Measurements from ENCODE around the gene USP40.

The USP40 gene

DNA sequence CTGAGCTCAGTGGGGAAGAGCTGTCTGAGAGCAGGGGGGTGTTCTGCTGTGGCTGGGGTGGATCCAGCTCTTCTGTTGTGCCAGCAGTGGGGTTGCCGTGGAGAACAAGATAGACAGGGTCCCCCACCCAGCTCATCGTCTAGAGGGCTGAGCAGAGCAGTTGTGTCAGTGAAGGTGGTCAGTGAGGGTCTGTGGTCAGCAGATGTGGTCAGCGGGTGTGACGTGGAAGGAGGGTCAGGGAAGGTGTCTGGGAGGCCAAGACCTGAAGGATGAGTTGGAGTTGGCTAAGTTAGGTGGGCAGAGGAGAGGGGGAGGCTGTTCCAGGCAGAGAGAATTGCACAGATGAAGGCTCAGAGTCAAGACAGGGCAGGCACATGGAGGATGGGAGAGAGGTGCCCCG lies 109.2 kb downstream of the USP40 start:
- Histone ChIP-seq H3K36me3 (ENCODE audit: control insufficient read depth, insufficient read depth, low read length) (peaks cover 52% of the 10 kb centered on the region), H3K27me3 (replicated peaks; ENCODE audit: control insufficient read depth, insufficient read depth, low read length) (no peaks in the 10 kb centered on the region), H3K4me3 (replicated peaks; ENCODE audit: low read depth, low read length) (no peak overlapping the region)
- TF ChIP-seq, protein P1, sequence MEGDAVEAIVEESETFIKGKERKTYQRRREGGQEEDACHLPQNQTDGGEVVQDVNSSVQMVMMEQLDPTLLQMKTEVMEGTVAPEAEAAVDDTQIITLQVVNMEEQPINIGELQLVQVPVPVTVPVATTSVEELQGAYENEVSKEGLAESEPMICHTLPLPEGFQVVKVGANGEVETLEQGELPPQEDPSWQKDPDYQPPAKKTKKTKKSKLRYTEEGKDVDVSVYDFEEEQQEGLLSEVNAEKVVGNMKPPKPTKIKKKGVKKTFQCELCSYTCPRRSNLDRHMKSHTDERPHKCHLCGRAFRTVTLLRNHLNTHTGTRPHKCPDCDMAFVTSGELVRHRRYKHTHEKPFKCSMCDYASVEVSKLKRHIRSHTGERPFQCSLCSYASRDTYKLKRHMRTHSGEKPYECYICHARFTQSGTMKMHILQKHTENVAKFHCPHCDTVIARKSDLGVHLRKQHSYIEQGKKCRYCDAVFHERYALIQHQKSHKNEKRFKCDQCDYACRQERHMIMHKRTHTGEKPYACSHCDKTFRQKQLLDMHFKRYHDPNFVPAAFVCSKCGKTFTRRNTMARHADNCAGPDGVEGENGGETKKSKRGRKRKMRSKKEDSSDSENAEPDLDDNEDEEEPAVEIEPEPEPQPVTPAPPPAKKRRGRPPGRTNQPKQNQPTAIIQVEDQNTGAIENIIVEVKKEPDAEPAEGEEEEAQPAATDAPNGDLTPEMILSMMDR (IDR thresholded peaks at IDR 0.05; ENCODE audit: insufficient read depth, low read length, poor library complexity, severe bottlenecking): no peak
- DNase-seq (ENCODE audit: extremely low read depth, insufficient read length): no peak

DNA sequence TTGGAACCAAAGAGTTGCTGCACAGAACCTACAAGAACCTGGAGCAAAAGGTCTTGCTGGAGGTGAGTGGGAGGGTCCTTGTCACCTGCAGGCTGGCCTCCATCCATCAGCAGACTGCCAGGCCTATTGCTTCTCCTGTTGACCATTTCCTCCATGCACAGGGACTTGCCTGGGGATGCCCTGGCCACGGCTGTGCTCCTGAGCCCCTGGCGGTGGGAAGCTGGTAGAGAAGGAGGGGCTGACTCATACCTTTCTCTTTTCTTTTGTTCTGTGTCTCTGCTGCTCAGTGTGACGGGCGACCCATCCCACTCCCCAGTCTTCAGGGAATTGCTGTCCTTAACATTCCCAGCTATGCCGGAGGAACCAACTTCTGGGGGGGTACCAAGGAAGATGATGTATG lies 109.6 kb downstream of the USP40 start:
- Histone ChIP-seq H3K4me3 (replicated peaks; ENCODE audit: low read depth, low read length) (no peak overlapping the region), H3K27me3 (replicated peaks; ENCODE audit: control insufficient read depth, insufficient read depth, low read length) (no peaks in the 10 kb centered on the region), H3K36me3 (ENCODE audit: control insufficient read depth, insufficient read depth, low read length) (peaks cover 53% of the 10 kb centered on the region)
- TF ChIP-seq, protein P1 (IDR thresholded peaks at IDR 0.05; ENCODE audit: insufficient read depth, low read length, poor library complexity, severe bottlenecking): no peak
- no peak for DNase-seq (ENCODE audit: extremely low read depth, insufficient read length)

DNA sequence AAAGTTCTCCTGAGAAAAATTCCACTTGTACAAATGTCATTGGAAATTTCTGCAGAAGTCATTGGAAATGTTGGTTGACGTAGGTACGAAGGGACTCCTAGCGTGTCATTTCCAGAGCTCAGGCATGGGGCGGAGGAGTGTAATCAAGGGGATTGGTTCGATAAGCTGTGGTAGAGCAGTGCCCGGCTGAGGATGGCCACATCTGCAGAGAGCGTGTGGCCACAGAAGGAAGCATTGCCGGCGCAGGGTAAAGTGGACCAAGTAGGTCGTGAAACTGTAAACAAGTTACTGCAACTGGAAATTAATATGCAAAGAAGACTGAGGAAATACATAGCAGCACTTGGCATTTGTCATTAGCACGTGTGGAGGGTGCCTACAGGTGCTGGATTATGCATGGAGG lies 110.5 kb downstream of the USP40 start:
- TF ChIP-seq, protein P1 (IDR thresholded peaks at IDR 0.05; ENCODE audit: insufficient read depth, low read length, poor library complexity, severe bottlenecking): no peak
- no peaks in the 10 kb centered on the region for H3K27me3 ChIP-seq (replicated peaks; ENCODE audit: control insufficient read depth, insufficient read depth, low read length)
- H3K36me3 ChIP-seq (ENCODE audit: control insufficient read depth, insufficient read depth, low read length): peaks cover 51% of the 10 kb centered on the region
- DNase-seq (ENCODE audit: extremely low read depth, insufficient read length): no peak
- H3K4me3 ChIP-seq (replicated peaks; ENCODE audit: low read depth, low read length): no peak overlapping the region

DNA sequence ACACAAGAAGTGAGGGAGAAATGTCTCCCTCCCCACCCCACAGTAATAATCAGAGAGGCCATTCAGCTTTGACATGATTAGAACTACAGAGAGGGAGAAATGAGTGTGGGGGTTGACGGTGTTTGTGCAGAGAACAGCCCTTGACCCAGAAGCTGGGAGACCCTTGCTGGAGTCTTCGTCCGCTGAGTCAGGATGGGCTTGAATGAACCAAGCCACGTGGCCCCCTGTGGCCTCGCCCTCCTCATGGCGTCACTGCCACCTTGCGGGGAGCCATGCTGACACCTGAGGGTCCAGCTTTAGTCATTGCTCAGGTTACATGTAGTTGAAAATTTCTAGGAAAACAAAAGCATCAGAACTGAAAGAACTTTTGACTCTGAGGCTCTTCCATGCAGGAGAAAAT lies 111.1 kb downstream of the USP40 start:
- no peak for DNase-seq (ENCODE audit: extremely low read depth, insufficient read length)
- Histone ChIP-seq H3K36me3 (ENCODE audit: control insufficient read depth, insufficient read depth, low read length) (peaks cover 53% of the 10 kb centered on the region), H3K27me3 (replicated peaks; ENCODE audit: control insufficient read depth, insufficient read depth, low read length) (no peaks in the 10 kb centered on the region), H3K4me3 (replicated peaks; ENCODE audit: low read depth, low read length) (no peak overlapping the region)
- TF ChIP-seq, protein P1 (IDR thresholded peaks at IDR 0.05; ENCODE audit: insufficient read depth, low read length, poor library complexity, severe bottlenecking): no peak

GRCh38 chr2:233455006-233455405 lies 111.6 kb downstream of the USP40 start:
- no peak overlapping the region for H3K4me3 ChIP-seq (replicated peaks; ENCODE audit: low read depth, low read length)
- no peaks in the 10 kb centered on the region for H3K27me3 ChIP-seq (replicated peaks; ENCODE audit: control insufficient read depth, insufficient read depth, low read length)
- TF ChIP-seq, protein P1 (IDR thresholded peaks at IDR 0.05; ENCODE audit: insufficient read depth, low read length, poor library complexity, severe bottlenecking): no peak
- H3K36me3 ChIP-seq (ENCODE audit: control insufficient read depth, insufficient read depth, low read length): peaks cover 53% of the 10 kb centered on the region
- no peak for DNase-seq (ENCODE audit: extremely low read depth, insufficient read length)

- TF ChIP-seq, protein P1 (IDR thresholded peaks at IDR 0.05; ENCODE audit: insufficient read depth, low read length, poor library complexity, severe bottlenecking): no peak
- Histone ChIP-seq H3K27me3 (replicated peaks; ENCODE audit: control insufficient read depth, insufficient read depth, low read length) (no peaks in the 10 kb centered on the region), H3K36me3 (ENCODE audit: control insufficient read depth, insufficient read depth, low read length) (peaks cover 56% of the 10 kb centered on the region), H3K4me3 (replicated peaks; ENCODE audit: low read depth, low read length) (no peak overlapping the region)
- no peak for DNase-seq (ENCODE audit: extremely low read depth, insufficient read length)
Measured at GRCh38 chr2:233453916-233454315, 112.7 kb downstream of the USP40 start.
